SKM-1 treated with dmso at 0.1 percent for 144 hours (cell line): ENCODE measurements around the gene PRDM12.

Source experiments
- DNase-seq: peaks from one replicate; lab custom pipeline; 2025; ENCODE audit not compliant: unreplicated experiment; lab: John Stamatoyannopoulos, UW

The PRDM12 gene

GRCh38 chr9:130664251-130665028, at the start of gene PRDM12:
Gene PRDM12 (plus strand): TSS chr9:130664594. CDS start chr9:130664654, 60 bp downstream.
- DNase-seq = no peak

GRCh38 chr9:130616451-130616850, 47.9 kb upstream of the PRDM12 start:
- DNase-seq = no peak

GRCh38 chr9:130623466-130623865, 40.9 kb upstream of the PRDM12 start:
- no peak for DNase-seq

- no peak for DNase-seq
Measured at GRCh38 chr9:130624154-130624553, 40.2 kb upstream of the PRDM12 start.

GRCh38 chr9:130626249-130626996, 38.0 kb upstream of the PRDM12 start:
- no peak for DNase-seq

- DNase-seq = no peak
Measured at GRCh38 chr9:130627051-130627450, 37.3 kb upstream of the PRDM12 start.

GRCh38 chr9:130627896-130628792, 36.2 kb upstream of the PRDM12 start:
- no peak for DNase-seq

- no peak for DNase-seq
Measured at GRCh38 chr9:130629443-130630070, 34.8 kb upstream of the PRDM12 start.

GRCh38 chr9:130630071-130630450, 34.3 kb upstream of the PRDM12 start:
- DNase-seq = no peak

- no peak for DNase-seq
Measured at GRCh38 chr9:130630506-130631330, 33.7 kb upstream of the PRDM12 start.

GRCh38 chr9:130631331-130632080, 32.9 kb upstream of the PRDM12 start:
- no peak for DNase-seq

GRCh38 chr9:130632081-130632710, 32.2 kb upstream of the PRDM12 start:
- no peak for DNase-seq

- no peak for DNase-seq
Measured at GRCh38 chr9:130632841-130633240, 31.6 kb upstream of the PRDM12 start.

GRCh38 chr9:130633336-130634190, 30.8 kb upstream of the PRDM12 start:
- no peak for DNase-seq

- no peak for DNase-seq
Measured at GRCh38 chr9:130634191-130634768, 30.1 kb upstream of the PRDM12 start.

GRCh38 chr9:130634801-130635200, 29.6 kb upstream of the PRDM12 start:
- no peak for DNase-seq

- no peak for DNase-seq
Measured at GRCh38 chr9:130635306-130635705, 29.1 kb upstream of the PRDM12 start.
